Measurements from ENCODE around the gene PKDCC. TPM values are rescaled to one million over a fixed set of nuclear protein-coding genes. Genes with fewer than 3 reads are reported as not detected.

PKDCC gene
- 24.5 to 32.9 TPM (median 29.4 TPM) in 5 replicates for total RNA-seq (2022; extraction: Qiagen RNA extraction; ENCODE audit: low read depth)

GRCh38 chr2:42047488-42048298 lies at the start of gene PKDCC:
TSS of gene PKDCC (plus strand) at chr2:42048021. CDS start at chr2:42048200, 179 bp downstream.

Other genes starting within 250 kb of the PKDCC start
- gene EML4, start 121.3 kb downstream of the PKDCC start, total RNA-seq (2022; extraction: Qiagen RNA extraction; ENCODE audit: low read depth): 28.4 to 34.4 TPM (median 33.2 TPM) in 5 replicates

All from A549 treated with DMSO at 1 μM for 4 hours (cell line).